HL-60/S4 treated with phorbol 12-myristate 13-acetate at 8.2 ng/mL for 4 days and 3 days (cell line): Measurements from ENCODE around the gene APP.
"Not testable (repeated sequence)": the region's sequence is repeated elsewhere in the genome, so short reads cannot be mapped to it uniquely, and the experiment has no call there.

Experiments
- in situ Hi-C: fragments of 300-500 bp; cut with MboI; formaldehyde crosslinking; loops from 2 replicates; pipeline ENCODE4 v1.15.0; 2022; ENCODE audit warnings: low sequenced_read_pairs

Gene APP

DNA sequence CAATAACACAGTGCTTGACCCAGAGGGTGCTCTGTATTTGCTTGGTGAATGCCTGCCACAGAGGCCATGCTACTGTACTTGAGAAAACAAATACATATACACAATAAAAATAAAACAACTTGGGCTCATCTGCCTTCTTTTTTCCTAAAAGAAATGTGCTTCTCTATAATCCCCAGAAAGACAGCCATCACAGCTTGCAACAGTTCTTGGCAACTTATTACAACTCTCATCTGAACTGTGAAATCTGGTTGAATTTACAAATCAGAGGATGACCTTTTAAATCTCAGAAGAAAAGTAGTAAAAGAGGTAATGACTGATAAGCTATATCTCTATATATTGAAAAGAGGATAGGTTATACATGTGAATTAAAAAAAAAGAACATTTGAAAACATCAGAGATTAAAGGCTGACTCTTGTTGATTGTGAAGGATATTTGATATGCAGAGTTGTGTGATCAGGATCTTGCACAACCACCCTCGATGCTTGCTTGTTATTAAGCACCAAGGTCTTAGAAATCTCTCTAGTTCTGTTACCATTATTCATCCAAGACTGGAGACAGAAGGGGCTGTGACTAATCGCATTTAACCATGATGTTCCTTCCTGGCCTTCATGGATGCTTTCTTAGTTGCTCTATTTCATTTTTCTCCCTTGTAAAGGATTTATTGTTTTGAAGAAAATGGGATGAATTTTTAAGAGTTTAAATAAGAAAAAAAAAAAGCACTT lies 213.4 kb downstream of the APP start:
- in situ Hi-C loops = no loop called here

GRCh38 chr21:25955646-25956045 lies 214.9 kb downstream of the APP start:
- in situ Hi-C loops = no loop called here

DNA sequence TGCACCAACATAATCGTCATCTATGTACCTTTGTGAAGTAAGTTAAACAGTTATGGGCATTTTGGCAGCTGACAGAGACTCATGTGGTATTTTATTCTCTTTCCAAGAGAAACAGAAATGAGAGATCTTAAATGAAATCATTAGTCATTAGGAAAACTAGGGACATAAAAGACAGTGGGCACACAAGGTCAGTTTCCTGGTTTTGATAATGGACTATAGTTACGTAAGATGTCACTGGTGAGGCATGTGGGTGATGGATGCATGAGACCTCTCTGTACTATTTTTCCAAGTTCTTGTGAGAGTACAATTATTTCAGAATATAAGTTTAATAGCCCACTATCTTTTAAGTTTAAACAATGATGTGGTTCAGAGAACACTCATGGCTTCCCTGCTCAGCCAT lies 216.9 kb downstream of the APP start:
- in situ Hi-C loops = no loop called here

DNA sequence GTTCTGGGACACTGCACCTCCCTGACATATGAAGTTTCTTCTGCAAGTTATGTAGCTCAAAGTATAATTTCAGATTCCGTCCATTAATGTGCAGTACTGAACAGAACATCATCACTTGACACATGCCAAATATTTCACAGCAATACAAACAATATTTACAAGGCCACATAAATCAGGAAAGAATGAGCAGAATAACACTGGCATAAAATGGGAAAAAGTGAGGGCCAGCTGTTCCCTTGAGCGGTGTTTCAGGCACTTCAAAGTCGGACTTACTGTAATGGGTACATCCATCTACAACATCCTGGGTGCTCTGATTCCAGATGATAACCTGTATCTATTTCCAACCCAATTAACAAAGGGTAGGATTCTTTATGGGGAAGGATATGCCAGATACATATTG lies 217.4 kb downstream of the APP start:
- in situ Hi-C loops = no loop called here

DNA sequence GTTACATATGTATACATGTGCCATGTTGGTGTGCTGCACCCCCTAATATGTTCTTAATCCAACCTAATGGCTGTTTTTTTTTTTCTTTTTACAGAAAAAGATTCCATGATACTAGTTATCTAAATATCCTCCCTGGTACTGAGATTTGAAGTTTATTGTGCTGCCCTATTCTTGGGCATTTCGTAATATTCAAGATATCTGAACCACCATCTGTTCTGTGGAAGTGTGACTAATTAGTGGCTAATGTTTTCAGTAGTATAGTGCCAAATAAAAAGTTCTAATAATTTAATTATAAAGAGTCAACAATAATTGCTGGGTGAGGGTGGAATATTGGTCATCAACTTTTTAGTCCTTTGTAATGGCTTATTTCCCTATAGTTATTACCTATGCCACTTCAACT lies 218.3 kb downstream of the APP start:
- in situ Hi-C loops = no loop called here

GRCh38 chr21:25949701-25950100 lies 220.9 kb downstream of the APP start:
- in situ Hi-C loops = no loop called here

DNA sequence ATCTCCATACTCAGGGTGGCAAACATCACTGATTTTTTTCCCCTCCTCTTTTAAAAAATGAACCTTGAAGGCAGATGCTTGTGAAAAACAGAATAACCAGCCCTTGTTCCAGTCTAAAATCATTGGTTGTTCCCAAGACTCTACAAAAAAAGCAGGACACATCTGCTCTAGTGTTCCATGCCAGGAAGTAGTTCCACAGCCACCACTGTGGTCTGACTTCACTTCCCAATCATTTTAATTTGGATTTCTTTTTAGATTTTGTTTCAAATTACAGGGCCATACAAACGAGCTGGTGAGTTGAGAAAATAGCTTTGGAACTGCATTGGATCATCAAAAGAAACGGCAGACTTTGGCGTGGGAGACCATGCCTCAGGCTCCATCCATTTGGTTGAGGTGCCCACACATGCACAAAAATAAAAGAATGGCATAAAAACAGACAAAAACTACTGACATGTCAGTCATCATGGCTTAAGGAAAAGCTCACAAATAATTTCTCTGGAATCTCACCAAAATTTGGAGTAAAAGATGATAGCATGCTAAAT lies 225.8 kb downstream of the APP start:
- in situ Hi-C loops = no loop called here

GRCh38 chr21:25944082-25944481 lies 226.5 kb downstream of the APP start:
- in situ Hi-C loops = no loop called here

GRCh38 chr21:25942135-25942534 lies 228.4 kb downstream of the APP start:
- in situ Hi-C loops = no loop called here

DNA sequence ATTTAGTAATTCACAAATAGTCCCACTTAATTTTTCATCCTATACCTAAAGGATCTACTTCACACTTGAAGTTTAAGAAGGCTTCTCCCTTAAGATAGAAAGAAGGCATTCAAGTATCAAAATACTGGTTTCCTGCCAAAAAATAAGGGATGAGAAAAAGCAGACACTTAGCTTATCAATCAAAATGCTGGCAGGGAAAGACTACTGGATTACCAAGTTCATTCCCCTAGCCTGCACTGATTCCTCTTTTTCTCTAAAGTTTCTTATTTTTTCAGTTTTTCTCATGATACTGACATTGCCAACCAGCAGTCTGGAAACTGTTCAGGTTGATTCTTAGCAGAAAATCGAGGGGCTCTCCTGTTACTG lies 231.2 kb downstream of the APP start:
- in situ Hi-C loops = no loop called here

GRCh38 chr21:25938658-25939395 lies 231.7 kb downstream of the APP start:
- in situ Hi-C loops = no loop called here

- in situ Hi-C loops = no loop called here
These were observed 233.8 kb downstream of the APP start for GRCh38 chr21:25936776-25937175.

DNA sequence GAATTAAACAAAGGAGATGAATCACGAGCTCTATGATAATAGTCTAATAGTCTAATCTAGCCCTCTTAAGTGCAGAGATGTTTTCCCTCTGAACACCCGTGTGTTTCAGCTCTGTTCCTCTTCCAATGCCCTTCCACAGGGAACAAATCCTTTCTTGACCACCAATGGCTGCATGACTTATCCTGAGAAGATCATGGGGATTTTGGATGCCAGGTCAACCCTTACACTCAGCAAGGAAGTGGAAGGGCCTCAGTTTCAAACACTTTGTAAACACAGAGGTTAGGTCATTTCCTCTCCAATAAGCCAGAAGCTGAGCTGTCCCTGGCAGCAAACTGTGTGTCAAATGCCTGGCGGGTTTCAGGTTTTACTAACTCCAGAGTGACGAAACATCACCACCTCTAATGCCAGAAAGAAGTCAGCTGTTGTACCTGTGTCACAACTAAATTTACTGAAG lies 235.8 kb downstream of the APP start:
- in situ Hi-C loops = no loop called here

DNA sequence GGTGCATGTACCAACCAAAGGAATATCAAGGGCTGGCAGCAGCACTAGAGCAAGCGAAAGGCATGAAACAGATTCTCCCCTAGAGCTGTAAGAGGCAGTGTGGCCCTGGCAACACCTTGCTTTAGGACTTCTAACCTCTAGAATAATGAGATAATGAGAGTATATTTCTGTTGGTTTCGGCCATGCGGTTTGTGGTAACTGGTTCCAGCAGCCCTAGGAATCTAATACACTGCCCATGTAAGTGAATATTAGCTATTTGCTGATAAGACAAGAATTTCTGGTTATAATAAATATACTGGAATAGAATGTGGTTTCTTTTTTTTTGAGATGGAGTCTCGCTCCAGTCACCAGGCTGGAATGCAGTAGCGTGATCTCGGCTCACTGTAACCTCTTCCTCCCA lies 236.4 kb downstream of the APP start:
- in situ Hi-C loops = no loop called here

DNA sequence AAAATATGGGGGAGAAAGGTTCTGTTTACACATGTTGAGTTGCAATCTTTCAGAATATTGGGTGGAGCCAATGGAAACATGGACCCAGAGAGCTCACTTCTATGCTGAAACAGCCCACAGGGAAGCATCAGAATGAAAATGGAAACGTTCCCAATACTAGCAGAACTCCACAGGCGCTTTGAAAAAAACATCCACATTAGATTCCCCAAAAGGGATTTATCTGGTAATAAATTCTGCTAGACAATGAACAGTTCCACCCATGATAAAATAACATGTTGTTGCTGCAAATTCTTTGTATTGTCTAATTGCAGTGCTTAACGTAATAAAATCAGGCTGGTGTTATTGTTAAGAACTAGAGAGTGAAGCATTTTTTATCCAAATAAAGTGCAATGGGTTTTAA lies 238.8 kb downstream of the APP start:
- in situ Hi-C loops = no loop called here

- in situ Hi-C loops = no loop called here
These were observed 240.6 kb downstream of the APP start for GRCh38 chr21:25929856-25930520.

DNA sequence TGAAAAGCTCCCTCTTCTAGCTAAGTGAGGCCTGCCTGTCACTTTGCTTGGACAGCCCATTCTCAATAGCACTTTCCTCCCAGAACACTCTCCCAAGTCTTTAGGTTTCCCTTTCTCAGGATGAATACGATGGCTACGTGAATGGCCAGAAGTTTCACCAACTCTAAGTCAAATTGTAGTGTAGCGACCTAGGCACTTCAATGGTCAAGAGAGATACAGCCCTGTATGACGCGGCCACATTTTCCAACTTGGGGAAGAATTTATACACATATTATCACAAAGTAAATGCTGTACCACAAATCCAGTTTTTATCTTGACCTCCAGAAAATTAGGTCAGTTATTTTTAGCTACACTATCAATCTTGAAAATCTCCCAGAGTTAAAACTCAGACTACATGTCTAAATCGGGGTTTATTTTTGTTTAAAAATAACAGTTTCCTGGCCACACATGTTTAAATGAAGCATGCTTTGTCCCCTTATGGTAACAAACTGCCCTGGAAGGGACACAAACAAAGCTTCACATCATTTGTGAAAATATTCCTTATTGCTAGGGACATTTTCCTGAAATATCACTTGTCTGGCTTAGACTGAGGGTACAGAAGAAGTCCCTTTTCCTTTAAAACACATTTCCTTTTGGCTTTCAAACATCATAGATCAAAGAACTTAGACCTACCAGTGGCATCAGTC lies 243.2 kb downstream of the APP start:
- in situ Hi-C loops = no loop called here

DNA sequence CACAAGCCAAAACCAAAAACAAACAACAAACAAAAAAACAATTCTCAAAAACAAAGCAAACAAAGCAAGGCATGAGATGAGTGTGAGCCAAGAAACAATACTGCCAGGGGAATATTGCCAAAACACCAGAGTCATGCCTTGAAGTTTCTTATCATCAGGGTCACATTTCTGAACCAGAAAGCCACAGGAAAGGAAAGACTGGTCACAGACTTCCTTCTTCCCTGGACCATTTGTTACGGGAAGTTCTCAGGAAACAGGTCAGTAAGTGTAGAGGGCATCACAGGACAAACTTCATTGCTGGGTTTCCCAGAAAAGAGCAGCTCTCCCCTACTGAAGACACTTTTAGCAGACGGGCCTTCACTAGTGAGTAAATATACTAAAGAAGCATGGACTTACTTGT lies 244.6 kb downstream of the APP start:
- in situ Hi-C loops = no loop called here

DNA sequence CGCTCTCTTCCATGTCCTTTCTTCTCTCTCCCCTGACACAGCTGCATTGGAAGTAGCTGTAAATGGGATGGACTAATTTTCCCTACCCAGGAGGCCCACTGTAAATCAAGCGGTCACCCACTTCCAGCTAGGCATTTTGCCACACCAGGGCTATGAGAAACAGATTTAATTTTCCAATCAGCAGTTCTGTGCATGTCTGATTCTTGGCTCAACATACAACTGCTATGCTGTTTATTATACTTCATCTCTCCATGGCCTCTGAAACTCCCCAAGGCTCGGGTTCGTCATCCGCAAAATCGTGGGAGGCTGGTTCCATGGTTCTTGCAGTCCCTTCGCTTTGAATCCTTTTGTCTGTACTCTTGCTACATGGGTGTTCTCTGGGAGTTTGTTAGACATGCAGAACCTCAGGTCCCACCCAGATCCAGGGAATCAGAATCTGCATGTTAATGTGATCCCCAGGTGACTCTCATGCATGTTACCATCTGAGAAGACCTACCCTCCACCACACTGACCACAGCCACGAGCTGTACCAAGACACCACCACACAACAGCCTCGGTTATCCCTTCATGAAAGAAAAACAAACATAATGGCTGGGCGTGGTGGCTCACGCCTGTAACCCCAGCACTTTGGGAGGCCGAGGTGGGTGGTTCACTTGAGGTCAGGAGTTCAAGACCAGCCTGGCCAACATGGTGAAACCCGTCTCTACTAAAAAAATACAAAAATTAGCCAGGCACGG lies 245.3 kb downstream of the APP start:
- in situ Hi-C loops = no loop called here

DNA sequence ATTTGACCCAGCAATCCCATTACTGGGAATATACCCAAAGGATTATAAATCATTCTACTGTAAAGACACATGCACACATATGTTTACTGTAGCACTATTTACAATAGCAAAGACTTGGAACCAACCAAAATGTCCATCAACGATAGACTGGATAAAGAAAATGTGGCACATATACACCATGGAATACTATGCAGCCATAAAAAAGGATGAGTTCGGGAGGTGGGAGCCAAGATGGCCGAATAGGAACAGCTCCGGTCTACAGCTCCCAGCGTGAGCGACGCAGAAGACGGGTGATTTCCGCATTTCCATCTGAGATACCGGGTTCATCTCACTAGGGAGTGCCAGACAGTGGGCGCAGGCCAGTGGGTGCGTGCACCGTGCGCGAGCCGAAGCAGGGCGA lies 252.4 kb downstream of the APP start:
- in situ Hi-C loops = not testable (repeated sequence)

- in situ Hi-C loops = no loop called here
These were observed 254.3 kb downstream of the APP start for GRCh38 chr21:25916226-25916625.
